Panc1 (cell line): Measurements from ENCODE around the gene DCUN1D3.

Experiments used
- CTCF ChIP-seq: fragments of 450-650 bp; IDR thresholded peaks from 2 replicates; pipeline ENCODE4 v1.5.1; 2017; ENCODE audit warnings: mild to moderate bottlenecking
- SIN3A ChIP-seq: IDR thresholded peaks from 2 replicates; pipeline ENCODE4 v1.6.1; 2012; ENCODE audit warnings: low read depth, mild to moderate bottlenecking, low read length, moderate library complexity, borderline replicate concordance; ENCODE audit not compliant: insufficient read depth

- TF ChIP-seq CTCF (no peak), SIN3A (no peak)
These were observed 16.5 kb downstream of the DCUN1D3 start for GRCh38 chr16:20883554-20884239.
